ENCODE data around the gene MICALL1. TPM values are rescaled to one million over a fixed set of nuclear protein-coding genes. Genes with fewer than 3 reads are reported as not detected.

Gene MICALL1
- total RNA-seq, 4 donors from 2014 or later: 14.4 to 29.4 (median 21.1) TPM

DNA sequence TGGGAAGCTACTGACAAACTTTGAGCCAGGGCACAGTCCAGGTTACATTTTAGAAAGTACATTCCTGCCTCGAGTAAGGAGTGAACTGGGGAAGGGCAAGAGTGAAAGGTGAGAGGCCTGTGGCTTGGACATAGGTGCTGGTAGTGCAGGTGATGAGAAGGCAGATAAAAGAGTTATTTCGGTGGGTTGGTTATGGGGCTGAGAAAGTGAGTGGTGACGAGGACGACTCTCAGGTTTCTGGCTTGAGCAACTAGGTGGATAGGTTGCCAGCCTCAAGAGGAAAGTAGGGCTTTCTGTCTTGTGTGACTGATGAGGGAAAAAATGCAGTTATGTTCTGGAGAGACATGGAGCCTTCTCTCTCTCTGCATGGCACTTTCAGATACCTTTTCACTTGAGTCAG is 51.1 kb downstream of the MICALL1 start:
- Histone ChIP-seq H3K27ac (peak overlapping the region; percentile 29 to 66 (median 50)), H3K36me3 (peaks cover 0 to 46% of the 10 kb centered on the region in 2 donors), H3K4me1 (peaks cover 18 to 31% of the 10 kb centered on the region in 2 donors), H3K4me3 (no peak overlapping the region), H3K9me3 (no peaks in the 10 kb centered on the region), H3K27me3 (no peaks in the 10 kb centered on the region)
- TF ChIP-seq POLR2A (IDR thresholded peaks at IDR 0.05): no peak
- in situ Hi-C loops (cut with MboI; ENCODE audit: low sequenced_read_pairs in 4 of 4): loop anchor here in 2 of 4 donors (10.0 to 25.0 kb wide), 2 partner anchors 142 to 145 kb away; partner anchors contain the start of genes GALR3 (in 1 of the 2) and GCAT (in 1 of the 2)
- DNase-seq (no peak), ATAC-seq (peak; percentile 36 to 43)
- intact Hi-C loops (cut with DNase I; ENCODE audit: low total_unique reads): no loop called here

DNA sequence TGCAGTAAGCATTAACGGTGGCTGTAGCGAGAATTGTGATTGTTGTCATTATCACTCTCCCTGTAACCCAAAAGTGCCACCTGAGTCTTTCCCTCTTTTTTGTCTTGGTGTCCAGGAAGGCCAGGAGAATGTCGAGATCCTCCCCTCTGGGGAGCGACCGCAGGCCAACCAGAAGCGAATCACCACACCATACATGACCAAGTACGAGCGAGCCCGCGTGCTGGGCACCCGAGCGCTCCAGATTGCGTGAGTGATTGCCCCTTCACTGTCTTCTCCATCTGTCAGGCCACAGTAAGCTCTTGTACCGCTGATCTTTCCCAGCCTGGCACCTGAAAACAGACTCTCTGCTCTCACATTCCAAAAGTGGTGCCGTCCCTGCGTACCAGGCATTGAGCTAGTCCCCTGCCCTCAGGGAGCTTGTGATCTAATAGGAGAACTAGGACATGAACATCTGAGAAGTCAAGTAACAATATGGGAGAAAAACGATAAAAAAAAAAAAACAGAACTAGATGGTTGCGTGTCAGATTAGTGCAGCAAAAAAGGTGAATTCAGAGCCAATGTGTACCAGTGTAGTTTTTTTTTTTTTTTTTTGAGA is 53.2 kb downstream of the MICALL1 start:
- Histone ChIP-seq H3K27me3 (no peaks in the 10 kb centered on the region), H3K27ac (no peak overlapping the region), H3K4me3 (no peak overlapping the region), H3K4me1 (peaks cover 17 to 20% of the 10 kb centered on the region in 2 donors), H3K9me3 (no peaks in the 10 kb centered on the region), H3K36me3 (peaks cover 0 to 55% of the 10 kb centered on the region in 2 donors)
- DNase-seq: no peak
- intact Hi-C loops (cut with DNase I; ENCODE audit: low total_unique reads): no loop called here
- in situ Hi-C loops (cut with MboI; ENCODE audit: low sequenced_read_pairs in 4 of 4): loop anchor here in 2 of 4 donors (10.0 to 25.0 kb wide), 2 partner anchors 145 to 147 kb away; partner anchors contain the start of genes GALR3 (in 1 of the 2) and GCAT (in 1 of the 2)
- TF ChIP-seq, protein P1, sequence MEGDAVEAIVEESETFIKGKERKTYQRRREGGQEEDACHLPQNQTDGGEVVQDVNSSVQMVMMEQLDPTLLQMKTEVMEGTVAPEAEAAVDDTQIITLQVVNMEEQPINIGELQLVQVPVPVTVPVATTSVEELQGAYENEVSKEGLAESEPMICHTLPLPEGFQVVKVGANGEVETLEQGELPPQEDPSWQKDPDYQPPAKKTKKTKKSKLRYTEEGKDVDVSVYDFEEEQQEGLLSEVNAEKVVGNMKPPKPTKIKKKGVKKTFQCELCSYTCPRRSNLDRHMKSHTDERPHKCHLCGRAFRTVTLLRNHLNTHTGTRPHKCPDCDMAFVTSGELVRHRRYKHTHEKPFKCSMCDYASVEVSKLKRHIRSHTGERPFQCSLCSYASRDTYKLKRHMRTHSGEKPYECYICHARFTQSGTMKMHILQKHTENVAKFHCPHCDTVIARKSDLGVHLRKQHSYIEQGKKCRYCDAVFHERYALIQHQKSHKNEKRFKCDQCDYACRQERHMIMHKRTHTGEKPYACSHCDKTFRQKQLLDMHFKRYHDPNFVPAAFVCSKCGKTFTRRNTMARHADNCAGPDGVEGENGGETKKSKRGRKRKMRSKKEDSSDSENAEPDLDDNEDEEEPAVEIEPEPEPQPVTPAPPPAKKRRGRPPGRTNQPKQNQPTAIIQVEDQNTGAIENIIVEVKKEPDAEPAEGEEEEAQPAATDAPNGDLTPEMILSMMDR (IDR thresholded peaks at IDR 0.05 in 4 of 5, conservative IDR thresholded peaks at IDR 0.05 in 1 of 5): no peak
- no peak for TF ChIP-seq POLR2A (IDR thresholded peaks at IDR 0.05)
- no peak for ATAC-seq

- no peak overlapping the region for H3K4me3 ChIP-seq
- DNase-seq (no peak), ATAC-seq (no peak)
- H3K36me3 ChIP-seq: peaks cover 0 to 55% of the 10 kb centered on the region in 2 donors
- no peaks in the 10 kb centered on the region for H3K9me3 ChIP-seq
- H3K27ac ChIP-seq: no peak overlapping the region
- peaks cover 14 to 16% of the 10 kb centered on the region in 2 donors for H3K4me1 ChIP-seq
- in situ Hi-C loops (cut with MboI; ENCODE audit: low sequenced_read_pairs in 4 of 4): loop anchor here in 1 of 4 donors (25.0 kb wide), 1 partner anchor 149 kb away; the partner anchor contains the start of genes GALR3 and GCAT
- TF ChIP-seq, protein P1 (IDR thresholded peaks at IDR 0.05 in 4 of 5, conservative IDR thresholded peaks at IDR 0.05 in 1 of 5): no peak
- no peak for TF ChIP-seq POLR2A (IDR thresholded peaks at IDR 0.05)
- H3K27me3 ChIP-seq: no peaks in the 10 kb centered on the region
- intact Hi-C loops (cut with DNase I; ENCODE audit: low total_unique reads): no loop called here
Observed at GRCh38 chr22:37961062-37961461, 55.0 kb downstream of the MICALL1 start.

- H3K36me3 ChIP-seq: peaks cover 0 to 46% of the 10 kb centered on the region in 2 donors
- peaks cover 4 to 5% of the 10 kb centered on the region in 2 donors for H3K4me1 ChIP-seq
- H3K27me3 ChIP-seq: no peaks in the 10 kb centered on the region
- no peaks in the 10 kb centered on the region for H3K9me3 ChIP-seq
- in situ Hi-C loops (cut with MboI; ENCODE audit: low sequenced_read_pairs in 4 of 4) (loop anchor here in 1 of 4 donors (25.0 kb wide), 1 partner anchor 154 kb away; the partner anchor contains the start of genes GALR3 and GCAT), intact Hi-C loops (cut with DNase I; ENCODE audit: low total_unique reads) (loop anchor here (2.0 kb wide), 2 partner anchors 59 to 147 kb away; partner anchors contain the start of gene MICALL1)
- no peak for ATAC-seq
- H3K4me3 ChIP-seq: no peak overlapping the region
- no peak overlapping the region for H3K27ac ChIP-seq
- TF ChIP-seq, protein P1 (IDR thresholded peaks at IDR 0.05 in 4 of 5, conservative IDR thresholded peaks at IDR 0.05 in 1 of 5): no peak
- no peak for TF ChIP-seq POLR2A (IDR thresholded peaks at IDR 0.05)
- no peak for DNase-seq
Observed at GRCh38 chr22:37965940-37966664, 60.0 kb downstream of the MICALL1 start.

GRCh38 chr22:37967147-37967546 is 61.0 kb downstream of the MICALL1 start:
- TF ChIP-seq, protein P1 (IDR thresholded peaks at IDR 0.05 in 4 of 5, conservative IDR thresholded peaks at IDR 0.05 in 1 of 5): no peak
- no peak for TF ChIP-seq POLR2A (IDR thresholded peaks at IDR 0.05)
- DNase-seq (no peak), ATAC-seq (no peak)
- in situ Hi-C loops (cut with MboI; ENCODE audit: low sequenced_read_pairs in 4 of 4): loop anchor here in 1 of 4 donors (25.0 kb wide), 1 partner anchor 155 kb away; the partner anchor contains the start of genes GALR3 and GCAT
- H3K4me1 ChIP-seq: peaks cover 4 to 5% of the 10 kb centered on the region in 2 donors
- intact Hi-C loops (cut with DNase I; ENCODE audit: low total_unique reads): no loop called here
- H3K27ac ChIP-seq: no peak overlapping the region
- peaks cover 0 to 36% of the 10 kb centered on the region in 2 donors for H3K36me3 ChIP-seq
- no peaks in the 10 kb centered on the region for H3K9me3 ChIP-seq
- no peak overlapping the region for H3K4me3 ChIP-seq
- H3K27me3 ChIP-seq: no peaks in the 10 kb centered on the region
